Amniotic epithelial cell (primary cell): ENCODE measurements around the gene SHB.

Source experiments
- DNase-seq: peaks from one replicate; pipeline ENCODE4 v3.0.0-alpha.2; 2010; ENCODE audit warnings: low read depth

The SHB gene

DNA sequence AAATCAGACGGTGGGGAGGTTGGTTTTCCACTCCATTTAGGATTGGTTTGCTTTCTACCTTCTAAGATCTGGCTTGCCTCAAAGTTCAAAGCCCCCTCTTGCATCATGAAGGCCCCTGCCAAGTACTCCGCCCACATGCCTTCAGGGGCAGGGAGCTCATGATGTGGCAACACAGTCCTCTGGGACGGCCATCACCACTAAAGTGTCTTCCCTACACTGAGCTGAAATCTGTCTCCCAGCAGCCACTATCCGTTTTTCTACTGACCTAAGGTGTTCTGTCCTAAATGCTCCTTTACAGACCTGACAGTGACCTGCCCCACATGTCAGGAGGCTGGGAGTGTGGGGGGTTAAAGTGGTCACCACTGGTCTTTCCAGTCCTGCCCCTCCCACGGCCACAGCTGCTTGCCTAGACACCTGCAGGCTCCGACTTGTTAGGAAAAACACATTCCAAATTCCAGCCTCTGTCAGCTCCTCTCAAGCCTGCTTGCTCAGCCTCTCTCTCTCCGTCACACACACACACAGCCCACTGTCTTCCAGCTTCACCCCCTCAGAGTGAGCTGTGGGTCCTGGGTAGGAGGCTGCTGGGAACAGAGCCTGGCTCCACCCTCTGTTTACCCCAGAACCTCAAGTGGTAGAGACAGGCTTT is 44.9 kb downstream of the SHB start:
- peak; percentile 81 for DNase-seq

DNA sequence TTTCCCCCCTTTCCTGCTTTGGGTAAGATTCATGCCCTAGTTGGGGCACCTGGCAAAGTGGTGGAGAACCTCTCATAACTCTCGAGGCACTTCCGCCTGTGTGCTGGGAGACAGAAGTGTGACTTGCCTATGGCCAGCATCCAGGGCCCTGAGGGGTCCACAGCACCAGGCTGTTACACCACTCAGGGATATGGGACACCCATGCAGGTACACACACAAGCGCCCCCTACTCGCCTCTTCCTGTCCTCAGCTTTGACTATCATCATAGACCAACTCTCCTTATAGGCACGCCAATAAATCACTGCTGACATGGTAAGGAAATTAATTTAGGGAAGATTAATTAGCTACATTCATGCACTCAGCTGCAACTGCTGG is 45.4 kb downstream of the SHB start:
- no peak for DNase-seq

DNA sequence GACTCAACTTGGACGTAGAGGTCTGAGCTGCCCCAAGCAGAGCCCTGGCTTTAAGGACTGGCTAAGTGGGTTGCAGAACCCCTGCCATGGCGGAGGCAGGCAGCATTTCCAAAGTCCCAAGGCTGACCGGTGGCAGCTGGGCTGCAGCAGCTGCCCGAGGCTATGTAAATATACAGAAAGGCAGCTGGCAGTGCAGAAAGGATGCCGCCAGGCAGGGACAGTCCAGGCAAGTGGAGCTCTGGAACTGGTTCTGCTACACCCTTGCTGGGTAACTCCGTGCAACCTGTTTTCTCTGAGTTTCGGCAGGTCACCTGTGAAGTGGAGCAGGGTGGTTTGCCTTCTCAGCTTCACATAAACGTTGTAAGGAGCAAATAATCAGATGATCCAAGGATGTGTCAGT is 46.0 kb downstream of the SHB start:
- DNase-seq, result no peak

DNA sequence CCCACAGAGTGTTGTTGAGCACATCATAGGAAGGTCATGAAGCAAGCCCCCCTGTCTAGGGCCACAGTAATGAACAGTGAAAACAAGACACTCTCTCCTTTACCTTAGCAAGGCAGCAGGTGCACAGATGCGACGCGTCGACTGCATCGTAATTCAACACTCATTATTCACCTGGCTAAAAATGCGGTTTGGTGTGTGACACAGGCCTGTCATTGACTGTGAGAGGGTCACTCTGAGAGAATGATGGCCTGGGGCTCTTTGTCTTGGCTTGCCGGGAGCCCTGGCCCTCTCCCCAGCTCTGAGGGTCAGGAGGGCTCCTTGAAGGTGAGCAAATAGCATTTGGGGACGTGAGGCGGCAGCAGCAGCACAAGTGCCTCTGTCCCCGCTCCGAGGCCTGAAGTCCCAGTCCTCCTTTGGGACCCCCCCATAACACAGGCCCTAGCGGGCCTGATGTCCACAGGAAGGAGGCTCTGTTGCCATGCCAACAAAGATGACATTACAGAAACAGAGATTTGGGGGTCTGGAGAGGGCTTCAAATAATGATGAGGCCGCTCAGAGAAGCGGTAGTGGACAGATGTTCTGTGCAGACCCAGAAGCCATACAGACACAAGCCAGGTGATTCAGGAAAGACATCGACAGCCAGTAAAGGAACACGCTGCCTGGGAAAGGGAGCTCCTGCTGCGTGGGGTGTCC is 46.7 kb downstream of the SHB start:
- DNase-seq, result no peak

DNA sequence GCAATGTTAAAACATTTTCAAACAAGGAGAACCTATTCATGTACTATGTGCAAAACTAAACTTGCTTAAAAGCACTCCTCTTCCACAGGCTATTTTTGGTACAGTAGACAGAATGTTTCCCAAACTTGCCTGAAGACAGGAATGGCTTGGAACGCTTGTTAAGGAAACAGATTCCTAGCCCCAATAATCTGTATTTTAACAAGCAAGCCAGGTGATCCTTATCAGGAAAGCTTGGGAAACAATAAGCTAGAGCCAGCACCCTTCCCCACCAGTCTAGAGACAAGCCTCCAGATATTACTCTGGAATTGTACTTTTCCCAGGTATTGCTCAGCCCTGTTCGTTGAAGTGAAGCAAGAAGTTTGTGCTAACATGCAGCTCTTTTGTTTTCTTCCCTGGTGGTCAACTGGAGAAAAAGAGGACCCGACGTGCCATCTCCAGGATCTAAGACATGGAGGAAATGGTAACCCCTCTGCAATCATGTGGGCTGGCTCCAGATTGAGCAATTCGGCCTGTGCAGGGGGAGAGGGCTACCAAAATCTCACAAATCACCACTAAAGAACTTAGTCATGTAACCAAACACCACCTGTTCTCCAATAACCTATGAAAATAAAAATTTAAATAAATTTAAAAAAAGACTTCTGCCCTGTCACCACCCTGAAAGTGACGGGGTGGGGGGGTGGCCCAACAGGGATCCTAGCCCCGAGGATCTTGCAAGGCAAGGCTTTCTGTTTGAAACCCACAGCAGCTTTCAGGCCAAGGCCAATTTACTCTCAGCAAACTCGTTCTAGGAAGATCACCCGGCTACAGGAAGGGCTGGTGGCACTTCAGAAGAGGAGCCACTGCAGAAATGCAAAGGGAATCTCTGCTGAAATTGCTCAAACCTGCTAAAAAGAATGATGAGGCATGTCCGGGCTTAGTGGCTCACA is 48.6 kb downstream of the SHB start:
- no peak for DNase-seq

GRCh38 chr9:38019731-38020130 is 49.3 kb downstream of the SHB start:
- no peak for DNase-seq

GRCh38 chr9:38018958-38019602 is 49.9 kb downstream of the SHB start:
- peak; percentile 83 for DNase-seq

DNA sequence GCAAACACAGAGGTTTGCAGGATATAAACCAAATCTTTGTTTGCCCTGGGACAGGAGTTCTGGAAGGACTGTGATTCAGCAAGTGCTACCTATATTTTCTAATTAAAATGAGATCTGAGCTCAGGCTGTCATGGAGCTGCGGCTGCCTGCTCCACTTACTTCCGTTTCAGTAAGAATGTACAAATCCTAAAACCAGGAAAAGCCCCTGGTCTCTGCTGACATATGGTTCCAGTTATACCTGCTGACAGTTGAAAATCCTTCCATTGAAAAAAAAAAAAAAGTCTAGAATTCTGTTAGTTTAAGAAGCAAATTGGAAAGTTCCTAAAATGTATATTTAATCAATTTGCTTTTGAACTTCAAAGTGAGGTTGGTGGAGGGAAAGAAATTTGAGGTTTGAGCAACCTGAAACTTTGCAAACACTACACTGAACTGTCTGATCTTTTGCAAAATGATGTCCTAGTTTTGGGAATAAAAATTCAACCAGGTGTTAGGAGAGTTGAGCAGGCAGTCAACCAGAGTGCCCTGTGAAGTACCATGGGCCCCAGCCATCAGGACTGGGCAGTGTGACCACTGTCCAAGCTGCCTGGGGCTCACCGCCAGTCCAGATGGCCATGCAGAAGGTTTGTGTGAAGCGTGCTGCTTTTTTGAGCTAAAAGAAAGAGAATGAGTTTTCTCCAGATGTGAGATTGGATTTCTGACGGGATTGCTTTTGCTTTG is 50.6 kb downstream of the SHB start:
- DNase-seq, result no peak

DNA sequence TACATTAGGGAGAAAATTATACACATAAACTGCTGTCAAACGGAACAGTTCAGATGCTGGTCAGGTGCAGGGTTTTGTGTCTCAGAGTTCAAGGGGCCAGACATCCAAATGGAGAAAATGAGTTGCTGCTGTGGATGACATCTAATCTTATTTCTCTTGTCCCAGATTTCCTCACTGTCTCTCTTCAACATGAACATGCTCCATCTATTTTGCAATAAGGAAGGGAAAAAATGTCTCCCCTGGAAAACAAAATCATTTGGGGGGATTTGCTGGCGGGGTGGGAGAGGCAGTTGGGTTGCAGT is 51.2 kb downstream of the SHB start:
- no peak for DNase-seq

GRCh38 chr9:38017149-38017884 is 51.7 kb downstream of the SHB start:
- peak; percentile 73 for DNase-seq

- peak; percentile 65 for DNase-seq
Measured at GRCh38 chr9:38016375-38017135, 52.5 kb downstream of the SHB start.

GRCh38 chr9:38015906-38016305 is 53.1 kb downstream of the SHB start:
- DNase-seq, result no peak

DNA sequence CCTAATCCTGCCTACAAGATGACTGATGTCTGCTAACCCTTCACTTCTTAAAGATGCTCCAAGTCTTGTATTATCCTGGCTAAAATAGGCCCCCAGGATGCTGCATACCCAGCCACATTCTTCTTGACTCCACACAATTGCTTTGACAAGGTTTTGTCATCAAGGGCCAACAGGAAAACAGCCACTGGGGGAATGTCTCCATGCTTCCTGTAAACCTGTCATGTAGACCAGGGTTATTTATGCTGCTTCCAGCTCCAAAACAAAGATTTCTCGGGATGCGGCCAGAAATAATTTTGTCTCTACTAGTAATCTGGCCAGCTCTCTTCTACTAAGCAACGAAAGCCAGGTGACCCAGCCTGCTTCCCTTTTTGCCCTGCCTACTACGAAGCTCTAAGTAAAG is 53.8 kb downstream of the SHB start:
- no peak for DNase-seq

GRCh38 chr9:38012767-38013450 is 56.1 kb downstream of the SHB start:
- DNase-seq, result peak; percentile 47

GRCh38 chr9:38011991-38012390 is 57.0 kb downstream of the SHB start:
- DNase-seq, result no peak

GRCh38 chr9:38010918-38011704 is 57.9 kb downstream of the SHB start:
- DNase-seq, result no peak

DNA sequence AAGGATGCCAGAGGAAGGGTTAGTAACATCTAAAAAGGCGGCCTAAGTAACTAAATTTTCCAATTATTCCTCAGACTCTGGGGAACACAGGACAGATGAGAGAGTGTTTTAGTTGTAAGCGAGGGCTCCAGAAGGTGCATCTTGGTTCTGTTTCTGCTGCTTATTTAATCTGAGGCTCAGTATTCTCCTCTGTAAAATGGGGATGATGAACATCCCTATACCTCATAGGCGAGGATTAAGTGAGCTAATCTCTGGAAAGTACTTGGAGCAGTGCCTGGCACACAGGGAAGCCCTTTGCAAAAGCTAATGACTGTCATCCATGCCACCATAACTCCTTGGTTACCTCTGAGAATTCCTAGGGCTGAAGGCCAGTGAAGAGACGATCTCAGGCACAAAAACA is 59.0 kb downstream of the SHB start:
- DNase-seq, result no peak

GRCh38 chr9:38009035-38009501 is 60.0 kb downstream of the SHB start:
- no peak for DNase-seq
